GM18868 (cell line): Measurements from ENCODE around the gene SLC9A5.

ENCODE experiments used
- ATAC-seq: cut with Tn5 transposase; IDR thresholded peaks from one replicate; pipeline ENCODE4 v1.9.1; 2021; ENCODE audit warnings: mild to moderate bottlenecking, moderate library complexity; ENCODE audit not compliant: unreplicated experiment

Gene SLC9A5

DNA sequence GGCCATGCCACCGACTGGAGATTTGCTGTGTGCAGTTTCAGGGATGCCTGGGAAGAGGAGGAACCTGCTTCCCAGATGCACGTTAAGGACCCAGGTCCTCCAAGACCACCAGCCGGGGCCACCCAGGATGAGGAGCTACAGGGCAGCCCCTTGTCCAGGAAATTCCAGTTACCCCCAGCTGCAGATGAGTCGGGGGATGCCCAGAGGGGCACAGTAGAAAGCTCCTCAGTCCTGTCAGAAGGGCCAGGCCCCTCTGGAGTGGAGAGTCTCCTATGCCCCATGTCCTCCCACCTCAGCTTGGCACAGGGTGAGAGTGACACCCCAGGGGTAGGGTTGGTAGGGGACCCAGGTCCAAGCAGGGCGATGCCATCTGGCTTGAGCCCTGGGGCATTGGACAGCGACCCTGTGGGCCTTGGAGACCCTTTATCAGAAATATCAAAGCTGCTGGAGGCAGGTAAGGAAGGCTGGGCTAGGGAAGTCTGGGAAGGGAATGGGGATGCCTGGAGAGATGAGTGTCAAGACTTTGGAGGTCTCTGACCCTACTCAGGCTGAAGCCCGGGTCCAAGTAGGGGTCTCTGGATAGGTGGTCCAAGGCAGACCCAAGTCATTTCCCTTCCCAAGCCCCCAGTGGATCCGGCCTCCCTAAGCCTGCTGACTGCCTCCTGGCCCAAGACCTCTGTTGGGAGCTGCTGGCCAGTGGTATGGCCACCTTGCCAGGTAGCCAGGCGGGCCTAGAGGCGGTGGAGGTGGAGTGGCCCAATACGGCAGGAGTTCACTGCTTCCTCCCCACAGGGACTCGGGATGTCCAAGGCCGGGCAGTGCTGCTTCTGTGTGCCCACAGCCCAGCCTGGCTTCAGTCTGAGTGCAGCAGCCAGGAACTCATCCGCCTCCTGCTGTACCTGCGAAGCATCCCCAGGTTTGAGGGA is 31.6 kb downstream of the SLC9A5 start:
- ATAC-seq, result no peak

- no peak for ATAC-seq
Observed at GRCh38 chr16:67281536-67282446, 33.0 kb downstream of the SLC9A5 start.

- no peak for ATAC-seq
Observed at GRCh38 chr16:67282447-67282805, 33.6 kb downstream of the SLC9A5 start.

GRCh38 chr16:67283039-67283825 is 34.5 kb downstream of the SLC9A5 start:
- ATAC-seq, result no peak

- no peak for ATAC-seq
Observed at GRCh38 chr16:67283826-67284555, 35.2 kb downstream of the SLC9A5 start.

DNA sequence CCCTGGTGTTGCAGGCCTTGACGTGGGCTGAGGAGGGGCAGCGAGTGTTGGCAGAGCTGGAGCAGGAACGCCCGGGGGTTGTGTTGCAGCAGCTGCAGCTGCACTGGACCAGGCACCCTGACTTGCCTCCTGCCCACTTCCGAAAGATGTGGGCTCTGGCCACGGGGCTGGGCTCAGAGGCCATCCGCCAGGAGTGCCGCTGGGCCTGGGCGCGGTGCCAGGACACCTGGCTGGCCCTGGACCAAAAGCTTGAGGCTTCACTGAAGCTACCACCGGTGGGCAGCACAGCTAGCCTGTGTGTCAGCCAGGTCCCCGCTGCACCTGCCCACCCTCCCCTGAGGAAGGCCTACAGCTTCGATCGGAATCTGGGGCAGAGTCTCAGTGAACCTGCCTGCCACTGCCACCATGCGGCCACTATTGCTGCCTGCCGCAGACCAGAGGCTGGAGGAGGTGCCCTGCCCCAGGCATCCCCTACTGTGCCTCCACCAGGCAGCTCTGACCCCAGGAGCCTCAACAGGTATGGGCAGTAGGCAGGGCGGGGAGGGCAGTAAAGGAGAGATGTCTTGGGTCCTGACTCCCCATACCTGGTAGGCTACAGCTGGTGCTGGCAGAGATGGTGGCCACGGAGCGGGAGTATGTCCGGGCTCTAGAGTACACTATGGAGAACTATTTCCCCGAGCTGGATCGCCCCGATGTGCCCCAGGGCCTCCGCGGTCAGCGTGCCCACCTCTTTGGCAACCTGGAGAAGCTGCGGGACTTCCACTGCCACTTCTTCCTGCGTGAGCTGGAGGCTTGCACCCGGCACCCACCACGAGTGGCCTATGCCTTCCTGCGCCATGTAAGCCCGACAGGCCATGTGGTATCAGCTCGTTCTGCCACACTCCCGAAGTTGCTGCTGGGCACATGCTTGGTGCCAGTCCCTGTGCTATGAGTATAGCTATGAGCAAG is 36.2 kb downstream of the SLC9A5 start:
- no peak for ATAC-seq

- ATAC-seq, result no peak
Observed at GRCh38 chr16:67286441-67287235, 37.9 kb downstream of the SLC9A5 start.

GRCh38 chr16:67287960-67288359 is 39.2 kb downstream of the SLC9A5 start:
- no peak for ATAC-seq

- ATAC-seq, result no peak
Observed at GRCh38 chr16:67291461-67291860, 42.7 kb downstream of the SLC9A5 start.

DNA sequence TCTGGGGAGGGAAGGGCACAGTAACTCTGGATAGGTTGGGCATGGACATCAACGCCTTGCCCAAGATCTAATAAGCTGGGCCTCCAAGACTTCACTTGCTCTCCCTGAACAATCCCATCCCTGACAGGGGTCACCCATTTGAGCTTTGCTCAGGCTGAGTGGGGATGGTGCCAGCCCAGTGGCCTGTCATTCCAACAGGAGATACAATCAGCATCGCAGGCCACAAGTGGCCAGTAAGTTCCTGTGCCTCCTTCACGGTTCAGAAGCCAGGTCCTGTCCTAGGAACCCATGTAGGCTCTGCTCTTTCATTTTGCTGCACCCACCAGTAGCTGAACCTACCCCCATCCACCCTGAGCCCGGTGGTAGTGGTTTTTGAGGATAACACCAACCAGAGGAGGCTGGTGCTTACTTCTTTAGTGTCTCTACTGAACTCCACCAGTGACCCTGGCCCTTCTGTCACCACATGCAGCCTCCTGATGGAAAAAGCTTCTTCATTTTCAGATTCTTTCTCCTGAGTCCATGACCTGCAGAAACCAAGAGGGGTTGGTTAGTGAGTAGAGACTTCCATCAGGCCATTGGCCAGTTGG is 45.5 kb downstream of the SLC9A5 start:
- no peak for ATAC-seq

- ATAC-seq, result no peak
Observed at GRCh38 chr16:67294938-67295361, 46.2 kb downstream of the SLC9A5 start.

- ATAC-seq, result no peak
Observed at GRCh38 chr16:67296420-67296819, 47.6 kb downstream of the SLC9A5 start.

DNA sequence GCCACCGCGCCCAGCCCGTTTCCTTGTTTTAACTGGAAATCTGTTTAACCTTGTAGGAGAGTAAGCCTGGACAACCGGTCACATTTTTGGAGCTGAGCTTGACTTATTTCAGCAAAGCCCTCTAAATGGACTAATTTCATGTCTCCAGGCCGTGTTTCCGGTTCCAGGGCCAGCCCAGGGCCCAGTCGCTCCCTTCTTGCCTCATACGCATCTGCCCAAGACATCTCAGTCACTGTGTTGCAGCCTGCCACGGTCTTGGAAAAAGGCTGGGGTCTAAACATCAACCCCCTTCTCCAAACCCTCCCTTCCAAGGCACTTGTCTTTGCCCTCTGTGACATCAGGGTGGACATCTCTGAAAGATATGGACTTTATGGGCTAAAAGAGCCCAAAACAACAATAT is 49.5 kb downstream of the SLC9A5 start:
- no peak for ATAC-seq

GRCh38 chr16:67299269-67299668 is 50.5 kb downstream of the SLC9A5 start:
- no peak for ATAC-seq

- no peak for ATAC-seq
Observed at GRCh38 chr16:67301080-67301782, 52.5 kb downstream of the SLC9A5 start.

GRCh38 chr16:67302076-67302475 is 53.3 kb downstream of the SLC9A5 start:
- ATAC-seq, result no peak

DNA sequence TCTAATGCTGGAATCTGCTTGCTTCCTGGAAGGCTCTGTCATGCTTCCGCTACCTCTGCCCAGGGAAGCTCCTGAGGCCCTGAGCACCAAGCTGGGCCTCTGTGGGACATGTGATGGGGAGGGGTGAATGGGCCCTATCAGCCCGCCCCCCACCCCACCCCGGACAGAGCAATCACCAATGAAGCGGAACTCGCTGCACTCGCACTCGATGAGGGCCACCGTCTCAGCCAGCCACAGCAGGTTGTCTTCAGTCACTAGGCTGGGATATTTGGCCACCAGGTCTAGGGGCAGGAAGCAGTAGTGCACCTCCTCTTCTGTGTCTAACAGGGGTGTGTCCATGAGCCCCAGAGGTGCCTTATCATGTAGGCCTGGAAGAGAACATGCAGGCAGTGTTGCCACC is 54.2 kb downstream of the SLC9A5 start:
- no peak for ATAC-seq
